OCI-LY3 (cell line): Measurements from ENCODE around the gene SERTAD1.

Source experiments
- H2AFZ ChIP-seq: fragments of 200-600, 300-600 bp; shearing (Covaris generic); 2 replicates; pipeline ENCODE4 v1.6.0; 2014; ENCODE audit warnings: antibody characterized with exemption, low read depth, low read length
- H3K27ac ChIP-seq: fragments of 200-600, 300-600 bp; sonication (generic); 2 replicates; pipeline ENCODE4 v1.5.1; 2014; ENCODE audit warnings: mild to moderate bottlenecking, low read length, moderate library complexity, mixed read lengths
- H3K27me3 ChIP-seq: fragments of 200-600, 300-600 bp; sonication (generic); 2 replicates; pipeline ENCODE4 v1.6.1; 2014; ENCODE audit warnings: low read depth, low read length, mixed read lengths
- H3K36me3 ChIP-seq: fragments of 200-600, 300-600 bp; sonication (generic); replicated peaks from 2 replicates; pipeline ENCODE3; 2014; ENCODE audit warnings: low read depth, low read length, mixed read lengths
- H3K4me1 ChIP-seq: fragments of 300-600, 200-600 bp; sonication (generic); 2 replicates; pipeline ENCODE4 v1.6.1; 2014; ENCODE audit warnings: low read length, mixed read lengths
- H3K4me2 ChIP-seq: fragments of 200-600, 300-600 bp; sonication (generic); 2 replicates; pipeline ENCODE4 v1.6.1; 2014; ENCODE audit warnings: low read length, mixed read lengths
- H3K4me3 ChIP-seq: fragments of 300-600, 200-600 bp; sonication (generic); 2 replicates; pipeline ENCODE4 v1.5.1; 2014; ENCODE audit warnings: antibody characterized with exemption, mild to moderate bottlenecking, low read length, moderate library complexity
- H3K79me2 ChIP-seq: fragments of 300-600, 200-600 bp; shearing (Covaris generic); 2 replicates; pipeline ENCODE4 v1.6.1; 2014; ENCODE audit warnings: mild to moderate bottlenecking, low read length, mixed read lengths
- H3K9ac ChIP-seq: fragments of 300-600, 200-600 bp; shearing (Covaris generic); 2 replicates; pipeline ENCODE4 v1.6.0; 2014; ENCODE audit warnings: mild to moderate bottlenecking, low read length, moderate library complexity
- H3K9me3 ChIP-seq: fragments of 200-600, 300-600 bp; shearing (Covaris generic); 2 replicates; pipeline ENCODE4 v1.6.1; 2014; ENCODE audit warnings: low read length, mixed read lengths; ENCODE audit not compliant: insufficient read depth
- H4K20me1 ChIP-seq: fragments of 200-600, 300-600 bp; sonication (generic); 2 replicates; pipeline ENCODE4 v1.6.1; 2016; ENCODE audit warnings: low read length, mixed read lengths; ENCODE audit not compliant: insufficient read depth
- EZH2phosphoT487 ChIP-seq: fragments of 200-600 bp; shearing (Covaris generic); IDR thresholded peaks from 2 replicates; pipeline ENCODE4 v1.6.1; 2018; ENCODE audit warnings: antibody characterized with exemption, mixed run types, low read depth
- TF ChIP-seq, protein P1 (sequence below): fragments of 200-600, 300-600 bp; sonication (generic); IDR thresholded peaks from 2 replicates; pipeline ENCODE4 v1.5.1; 2014; ENCODE audit warnings: antibody characterized with exemption, low read length, low read depth

The SERTAD1 gene

DNA sequence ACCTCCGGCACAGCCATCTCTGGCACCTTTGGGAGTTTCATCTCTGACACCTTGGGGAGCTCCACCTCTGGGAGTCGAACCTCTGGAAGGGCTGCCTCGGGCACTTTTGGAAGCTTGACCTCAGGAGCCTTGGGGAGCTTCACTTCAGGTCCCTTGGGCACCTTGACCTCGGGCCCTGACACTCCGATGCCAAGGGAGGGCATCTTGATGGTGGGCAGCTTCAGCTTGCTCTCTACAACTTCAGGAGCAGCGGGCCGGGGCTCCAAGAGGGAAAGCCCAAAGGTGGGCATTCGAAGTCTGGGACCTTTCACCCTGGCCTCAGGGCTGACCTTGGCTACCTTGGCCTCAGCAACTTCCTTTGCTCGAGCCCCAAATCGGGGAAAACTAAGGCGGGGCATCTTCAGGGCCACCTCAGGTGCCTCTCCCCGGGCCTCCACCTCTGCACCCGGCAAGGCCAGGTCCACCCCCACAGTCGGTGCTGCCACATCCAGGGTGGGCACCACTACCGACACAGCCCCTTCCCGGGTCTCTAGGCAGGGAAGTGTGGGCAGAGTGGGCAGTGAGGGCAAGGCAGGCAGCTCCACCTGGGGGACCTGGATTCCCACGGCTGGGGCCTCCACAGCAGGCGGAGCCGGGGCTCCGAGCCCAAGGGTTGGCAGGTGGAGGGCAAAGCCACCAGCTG is 28.8 kb downstream of the SERTAD1 start:
- Histone ChIP-seq H3K4me2 (no peak overlapping the region), H3K79me2 (no peaks in the 10 kb centered on the region), H3K9ac (no peak overlapping the region), H3K36me3 (no peaks in the 10 kb centered on the region), H3K9me3 (no peaks in the 10 kb centered on the region), H3K4me3 (no peak overlapping the region), H3K27ac (no peak overlapping the region), H3K4me1 (no peaks in the 10 kb centered on the region), H2AFZ (no peak overlapping the region), H4K20me1 (no peaks in the 10 kb centered on the region), H3K27me3 (peaks cover 26% of the 10 kb centered on the region)
- TF ChIP-seq EZH2phosphoT487, result no peak
- TF ChIP-seq, protein P1, sequence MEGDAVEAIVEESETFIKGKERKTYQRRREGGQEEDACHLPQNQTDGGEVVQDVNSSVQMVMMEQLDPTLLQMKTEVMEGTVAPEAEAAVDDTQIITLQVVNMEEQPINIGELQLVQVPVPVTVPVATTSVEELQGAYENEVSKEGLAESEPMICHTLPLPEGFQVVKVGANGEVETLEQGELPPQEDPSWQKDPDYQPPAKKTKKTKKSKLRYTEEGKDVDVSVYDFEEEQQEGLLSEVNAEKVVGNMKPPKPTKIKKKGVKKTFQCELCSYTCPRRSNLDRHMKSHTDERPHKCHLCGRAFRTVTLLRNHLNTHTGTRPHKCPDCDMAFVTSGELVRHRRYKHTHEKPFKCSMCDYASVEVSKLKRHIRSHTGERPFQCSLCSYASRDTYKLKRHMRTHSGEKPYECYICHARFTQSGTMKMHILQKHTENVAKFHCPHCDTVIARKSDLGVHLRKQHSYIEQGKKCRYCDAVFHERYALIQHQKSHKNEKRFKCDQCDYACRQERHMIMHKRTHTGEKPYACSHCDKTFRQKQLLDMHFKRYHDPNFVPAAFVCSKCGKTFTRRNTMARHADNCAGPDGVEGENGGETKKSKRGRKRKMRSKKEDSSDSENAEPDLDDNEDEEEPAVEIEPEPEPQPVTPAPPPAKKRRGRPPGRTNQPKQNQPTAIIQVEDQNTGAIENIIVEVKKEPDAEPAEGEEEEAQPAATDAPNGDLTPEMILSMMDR, result no peak

DNA sequence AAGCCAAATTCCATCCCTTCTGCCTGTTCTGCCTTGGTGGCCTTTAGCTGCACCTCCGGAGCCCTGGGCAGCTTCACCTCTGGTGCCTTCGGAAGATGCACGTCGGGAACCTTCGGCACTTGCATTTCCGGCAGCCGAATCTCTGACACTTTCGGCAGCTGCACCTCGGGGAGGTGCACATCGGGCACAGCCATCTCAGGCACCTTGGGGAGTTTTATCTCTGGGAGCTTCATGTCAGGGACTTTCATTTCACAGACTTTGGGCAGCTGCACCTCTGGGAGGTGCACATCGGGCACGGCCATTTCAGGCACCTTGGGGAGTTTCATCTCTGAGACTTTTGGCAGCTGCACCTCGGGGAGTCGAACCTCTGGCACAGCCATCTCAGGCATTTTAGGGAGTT is 29.8 kb downstream of the SERTAD1 start:
- H4K20me1 ChIP-seq, result no peaks in the 10 kb centered on the region
- H3K9ac ChIP-seq, result no peak overlapping the region
- peaks cover 27% of the 10 kb centered on the region for H3K27me3 ChIP-seq
- no peak overlapping the region for H2AFZ ChIP-seq
- no peaks in the 10 kb centered on the region for H3K9me3 ChIP-seq
- no peak overlapping the region for H3K4me2 ChIP-seq
- H3K27ac ChIP-seq, result no peak overlapping the region
- no peak overlapping the region for H3K4me3 ChIP-seq
- H3K79me2 ChIP-seq, result no peaks in the 10 kb centered on the region
- no peaks in the 10 kb centered on the region for H3K4me1 ChIP-seq
- H3K36me3 ChIP-seq, result no peaks in the 10 kb centered on the region
- TF ChIP-seq, protein P1, result no peak
- no peak for TF ChIP-seq EZH2phosphoT487

DNA sequence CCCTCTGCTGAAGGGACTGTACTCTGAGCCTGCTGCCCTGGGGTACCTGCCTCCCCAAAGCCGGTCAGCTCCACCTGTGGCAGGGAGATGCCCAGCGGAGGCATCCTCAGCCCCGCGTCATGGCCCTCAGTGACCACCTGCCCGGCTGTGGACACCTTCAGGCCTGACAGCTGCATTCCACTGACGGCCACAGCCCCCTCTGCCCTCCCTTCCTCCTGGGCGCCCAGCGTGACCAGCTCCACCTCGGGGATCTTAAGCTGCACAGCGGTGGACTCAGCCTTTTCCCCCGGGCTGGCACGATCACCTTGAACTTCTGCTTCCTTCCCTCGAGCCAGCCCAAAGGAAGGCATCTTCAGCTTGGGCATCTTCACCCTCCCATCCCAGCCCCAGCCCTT is 31.0 kb downstream of the SERTAD1 start:
- H3K79me2 ChIP-seq, result no peaks in the 10 kb centered on the region
- no peak overlapping the region for H3K4me2 ChIP-seq
- no peaks in the 10 kb centered on the region for H4K20me1 ChIP-seq
- H3K27me3 ChIP-seq, result peaks cover 27% of the 10 kb centered on the region
- no peak overlapping the region for H3K9ac ChIP-seq
- H3K27ac ChIP-seq, result no peak overlapping the region
- no peaks in the 10 kb centered on the region for H3K4me1 ChIP-seq
- TF ChIP-seq, protein P1, result no peak
- TF ChIP-seq EZH2phosphoT487, result no peak
- no peaks in the 10 kb centered on the region for H3K36me3 ChIP-seq
- no peak overlapping the region for H3K4me3 ChIP-seq
- H2AFZ ChIP-seq, result no peak overlapping the region
- no peaks in the 10 kb centered on the region for H3K9me3 ChIP-seq

DNA sequence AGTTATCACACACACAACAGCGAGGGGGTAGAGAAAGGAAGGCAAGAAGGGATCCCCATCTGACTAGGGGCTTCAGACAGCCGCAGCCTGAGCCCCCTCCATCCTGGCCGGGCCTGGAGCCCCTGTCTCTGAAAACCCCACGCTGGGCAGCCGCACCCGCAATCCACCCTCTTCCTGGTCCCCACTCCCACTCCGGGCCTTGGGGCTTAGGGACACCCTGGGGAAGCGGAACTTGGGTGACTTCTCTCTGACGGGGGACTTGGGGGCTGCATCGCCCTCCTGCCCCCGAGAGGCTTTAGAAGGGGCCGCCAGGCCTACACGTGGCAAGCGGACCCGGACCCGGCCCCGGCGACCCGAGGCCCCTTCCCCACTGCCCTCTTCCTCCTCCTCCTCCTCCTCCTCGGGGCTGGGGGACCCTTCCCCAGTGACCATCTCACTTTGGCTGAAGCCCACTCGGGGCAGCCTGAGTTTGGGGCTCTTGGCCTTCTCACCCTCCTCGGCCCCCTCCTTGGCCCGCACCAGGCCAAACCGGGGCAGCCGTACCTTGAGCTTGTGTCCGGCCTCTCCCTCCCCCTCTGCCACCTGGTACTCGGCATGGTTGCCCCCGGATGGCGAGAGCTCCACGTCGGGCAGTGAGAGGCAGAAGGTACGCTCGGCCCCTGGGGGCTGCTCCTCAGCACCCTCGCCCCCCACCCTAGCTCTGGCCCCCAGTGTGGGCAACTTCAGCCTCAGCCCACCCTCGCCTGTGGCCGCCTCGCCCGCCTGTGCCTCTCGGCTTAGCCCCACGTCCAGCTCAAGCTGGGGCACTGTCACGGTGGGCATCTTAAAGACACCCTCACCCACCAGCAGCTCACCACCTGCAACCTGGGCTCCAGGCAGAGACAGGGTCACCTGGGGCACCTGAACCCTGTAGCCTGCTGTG is 31.6 kb downstream of the SERTAD1 start:
- Histone ChIP-seq H3K79me2 (no peaks in the 10 kb centered on the region), H3K9ac (no peak overlapping the region), H3K4me2 (no peak overlapping the region), H3K27me3 (peaks cover 27% of the 10 kb centered on the region), H3K9me3 (no peaks in the 10 kb centered on the region), H3K36me3 (no peaks in the 10 kb centered on the region), H4K20me1 (no peaks in the 10 kb centered on the region), H3K4me1 (no peaks in the 10 kb centered on the region), H2AFZ (no peak overlapping the region), H3K4me3 (no peak overlapping the region), H3K27ac (no peak overlapping the region)
- no peak for TF ChIP-seq EZH2phosphoT487
- TF ChIP-seq, protein P1, result no peak
